ENCODE results near the gene NEURL1. TPM values are rescaled to one million over a fixed set of nuclear protein-coding genes. Genes with fewer than 3 reads are reported as not detected.

NEURL1 gene
- total and polyA plus RNA-seq, 10 of the 15 experiments (the other 5 are each of a cell fraction or from before 2014, with no cell fraction given), result 0.02 to 0.05 (median 0.05) TPM; not detected in 6

- no peaks in the 10 kb centered on the region for H3K36me3 ChIP-seq (ENCODE audit: control insufficient read depth in 2 of 2, insufficient read depth in 2 of 2, low read length in 1 of 2)
- no peak overlapping the region for H3K4me3 ChIP-seq
- SMC1A ChIA-PET (ENCODE audit: uncharacterized antibody, unreplicated experiment), result interaction anchor here (0.8 to 1.1 kb wide), 2 partner anchors 12 to 42 kb away, joined by 3 read pairs; no protein-coding TSS in a partner anchor
- RAD21 ChIA-PET (ENCODE audit: unreplicated experiment), result interaction anchor here (0.7 to 1.2 kb wide), 2 partner anchors 11 to 114 kb away, joined by 3 to 4 read pairs; no protein-coding TSS in a partner anchor
- CTCF ChIA-PET, result no interaction called here
- POLR2A ChIA-PET, result no interaction called here
- in situ Hi-C loops (cut with MboI) (no loop called here), intact Hi-C loops (cut with micrococcal nuclease; ENCODE audit: unreplicated experiment) (loop anchor here (5.0 kb wide), 1 partner anchor 92 kb away; no protein-coding TSS in a partner anchor)
- BruUV-seq (replicated peaks), result no TSS peak
- peaks cover 6% of the 10 kb centered on the region for H3K4me1 ChIP-seq (ENCODE audit: control insufficient read depth, insufficient read depth, low read length)
- no peak overlapping the region for H2AFZ ChIP-seq (ENCODE audit: control insufficient read depth, low read depth, low read length)
- WGBS (ENCODE audit: insufficient coverage, insufficient replicate concordance, low lambda C conversion rate, missing lambda C conversion rate), result 54% methylated on average over 7 of the region's 7 CpGs
- peaks cover 5 to 8% of the 10 kb centered on the region in 2 experiments for H3K27me3 ChIP-seq (replicated peaks in 1 of 2; ENCODE audit: control insufficient read depth in 2 of 2, insufficient read depth in 2 of 2, low read length in 1 of 2)
- TF ChIP-seq POLR2AphosphoS2 (IDR thresholded peaks at IDR 0.05; ENCODE audit: low read depth, low read length) (no peak), GABPA (IDR thresholded peaks at IDR 0.05; ENCODE audit: low read depth) (no peak), ZNF24 (IDR thresholded peaks at IDR 0.05) (no peak), USF2 (IDR thresholded peaks at IDR 0.05; ENCODE audit: borderline replicate concordance, low read depth, low read length) (no peak), SUZ12 (IDR thresholded peaks at IDR 0.05; ENCODE audit: unreplicated experiment) (no peak), NR2C2 (IDR thresholded peaks at IDR 0.05; ENCODE audit: borderline replicate concordance, control insufficient read depth, insufficient read length, low read depth) (no peak), ELK1 (IDR thresholded peaks at IDR 0.05; ENCODE audit: low read depth, low read length) (no peak), NFIC (IDR thresholded peaks at IDR 0.05; ENCODE audit: low read depth, low read length) (no peak), MLLT1 (IDR thresholded peaks at IDR 0.05) (no peak), TCF3 (IDR thresholded peaks at IDR 0.05; ENCODE audit: borderline replicate concordance, insufficient read depth, low read depth, low read length) (no peak)
- DNase-seq (ENCODE audit: low read depth, low spot score) (no peak), FAIRE-seq (no peak), ATAC-seq (no peak)
- H4K20me1 ChIP-seq (ENCODE audit: control insufficient read depth, insufficient read depth), result no peaks in the 10 kb centered on the region
- no peaks in the 10 kb centered on the region for H3K9me3 ChIP-seq (replicated peaks; ENCODE audit: control insufficient read depth, insufficient read depth, low read length)
- H3K79me2 ChIP-seq (ENCODE audit: control insufficient read depth, insufficient read depth, low read length), result no peaks in the 10 kb centered on the region
- H3K4me2 ChIP-seq (ENCODE audit: control insufficient read depth, insufficient read depth), result no peak overlapping the region
- no peak overlapping the region for H3K9ac ChIP-seq (ENCODE audit: control insufficient read depth, insufficient read depth, low read length)
- H3K27ac ChIP-seq (ENCODE audit: control insufficient read depth, insufficient read depth), result no peak overlapping the region
Observed at GRCh38 chr10:103499881-103500280, 6.4 kb downstream of the NEURL1 start.

Measured in GM12878 (cell line).